Amniotic stem cell (primary cell): ENCODE results near the gene RNF150.
"Not testable (repeated sequence)": the region's sequence is repeated elsewhere in the genome, so short reads cannot be mapped to it uniquely, and the experiment has no call there.

Experiments used
- DNase-seq: peaks from one replicate; lab custom pipeline; 2025; lab: John Stamatoyannopoulos, UW

RNF150 gene

DNA sequence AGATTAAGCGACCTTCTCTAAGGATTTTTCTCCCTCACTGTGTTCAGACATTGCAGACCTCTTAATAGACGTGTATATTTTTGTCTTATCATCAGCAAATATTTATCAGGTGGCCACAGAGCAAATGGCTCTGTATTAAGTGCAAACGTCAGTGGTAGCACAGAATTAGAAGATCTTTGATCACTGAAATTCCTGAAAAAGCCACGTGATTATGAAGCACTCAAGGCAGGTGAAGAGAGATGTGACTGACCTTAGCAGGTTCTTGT is 271.2 kb downstream of the RNF150 start:
- no peak for DNase-seq

DNA sequence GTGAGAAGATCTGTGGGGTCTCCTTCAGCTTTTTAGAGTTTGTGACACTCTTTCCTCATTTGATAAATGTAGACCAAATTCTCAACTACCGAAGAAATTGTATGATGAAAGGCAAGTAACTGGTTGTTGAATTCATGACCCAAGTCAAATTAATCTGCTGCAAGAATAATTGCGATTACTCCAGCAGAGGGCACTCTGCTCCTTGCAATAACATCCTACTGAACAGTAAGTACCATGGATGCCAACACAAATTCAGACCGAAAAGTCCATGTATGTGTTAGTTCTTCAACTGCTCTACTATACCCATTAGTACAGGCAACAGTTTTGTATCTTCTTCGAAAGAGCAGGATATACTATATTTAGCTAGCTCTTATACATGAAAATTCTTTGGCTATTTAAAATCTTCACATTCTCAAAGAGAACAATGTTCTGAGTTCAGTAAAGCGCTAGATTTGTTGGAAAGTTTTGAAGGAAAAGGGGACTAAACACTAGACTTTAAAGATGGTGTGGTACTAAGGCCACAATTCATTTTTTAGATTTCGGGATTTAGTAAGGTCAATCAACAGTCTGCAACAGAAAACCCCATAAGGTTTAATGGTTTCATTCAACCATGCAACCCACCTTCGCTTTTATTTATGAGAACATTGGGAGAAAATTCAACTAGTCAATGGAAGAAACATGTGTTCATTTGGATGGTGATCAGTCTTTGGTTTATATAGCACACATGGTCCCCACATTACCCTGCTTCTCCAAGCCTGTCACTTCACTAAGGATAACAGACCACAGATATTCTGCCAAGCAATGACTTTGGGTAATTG is 271.7 kb downstream of the RNF150 start:
- DNase-seq, result peak; percentile 62

DNA sequence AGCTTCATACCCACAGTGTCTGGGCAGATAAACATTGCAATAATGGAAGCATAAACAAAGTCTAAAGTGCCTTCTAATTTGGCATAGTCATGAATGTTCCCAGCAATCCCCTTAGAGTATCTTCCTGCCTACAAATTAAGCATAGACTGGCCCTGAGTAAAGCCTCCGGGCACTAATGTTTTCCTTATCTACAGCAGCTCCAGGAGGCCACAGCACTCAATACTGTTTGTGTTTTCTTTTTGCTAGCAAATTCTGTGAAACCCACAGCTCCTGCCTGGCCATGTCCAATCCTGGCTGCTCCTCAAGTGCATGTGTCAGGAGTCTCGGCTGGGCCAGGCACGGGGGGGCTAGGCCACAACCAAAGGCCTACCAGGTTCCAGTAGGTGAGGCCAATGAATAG is 274.4 kb downstream of the RNF150 start:
- DNase-seq, result no peak

DNA sequence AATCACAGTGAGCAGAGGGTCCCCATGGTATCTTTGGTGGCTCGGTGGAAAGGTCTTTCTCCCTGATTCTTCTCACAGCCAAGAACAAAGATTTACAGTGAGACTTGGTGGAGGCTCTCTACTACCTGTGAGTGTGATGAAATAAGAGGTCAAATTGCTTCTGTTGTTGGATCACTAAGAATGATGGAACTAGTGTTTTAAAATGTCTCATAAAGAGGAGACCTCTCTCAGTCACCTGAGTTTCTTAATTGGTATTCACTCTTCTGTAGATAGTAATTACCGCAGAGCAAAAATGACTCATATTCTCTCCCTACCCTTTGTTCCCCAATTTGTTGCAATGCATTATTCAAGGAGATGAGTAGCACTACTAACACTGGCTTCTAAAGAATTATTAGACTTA is 276.2 kb downstream of the RNF150 start:
- no peak for DNase-seq

DNA sequence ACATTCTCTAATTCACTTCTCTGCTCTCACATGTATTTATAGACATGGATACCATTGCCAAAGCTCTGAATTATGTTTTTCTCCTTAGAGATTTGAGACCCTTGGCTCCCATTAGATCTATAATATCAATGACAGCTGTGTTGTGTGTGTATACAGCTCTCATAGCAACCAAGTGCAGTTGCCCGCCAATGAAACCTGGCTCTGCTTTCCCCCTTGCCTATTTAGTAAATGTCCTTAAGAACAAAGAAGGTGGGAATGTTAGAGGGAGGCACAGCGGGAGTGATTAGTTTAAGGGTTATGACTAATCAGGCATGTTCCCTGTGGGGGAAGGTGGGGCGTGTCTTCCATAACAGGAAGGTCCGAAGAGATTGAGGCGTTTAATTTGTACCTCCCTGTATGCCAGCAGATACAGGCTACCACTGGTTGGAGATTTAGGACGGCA is 276.6 kb downstream of the RNF150 start:
- DNase-seq, result no peak

DNA sequence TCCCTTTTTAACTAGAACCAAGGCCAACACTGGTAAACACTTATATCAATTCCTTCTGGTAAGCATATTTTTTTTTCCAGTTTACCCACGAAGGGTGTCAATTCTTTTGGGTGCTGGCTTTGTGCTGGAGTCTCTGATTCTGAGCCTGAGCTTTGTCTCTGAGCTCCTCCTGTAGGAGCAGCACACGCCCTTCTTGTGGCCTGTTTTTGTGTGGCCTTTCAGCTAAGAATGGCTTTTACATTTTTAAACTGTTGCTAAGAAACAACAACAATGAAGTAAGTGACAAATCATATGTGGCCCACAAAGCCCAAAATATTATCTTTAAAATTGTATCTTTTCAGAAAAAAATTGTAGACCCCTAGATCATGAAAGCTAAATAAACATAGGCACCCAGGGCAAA is 279.1 kb downstream of the RNF150 start:
- no peak for DNase-seq

DNA sequence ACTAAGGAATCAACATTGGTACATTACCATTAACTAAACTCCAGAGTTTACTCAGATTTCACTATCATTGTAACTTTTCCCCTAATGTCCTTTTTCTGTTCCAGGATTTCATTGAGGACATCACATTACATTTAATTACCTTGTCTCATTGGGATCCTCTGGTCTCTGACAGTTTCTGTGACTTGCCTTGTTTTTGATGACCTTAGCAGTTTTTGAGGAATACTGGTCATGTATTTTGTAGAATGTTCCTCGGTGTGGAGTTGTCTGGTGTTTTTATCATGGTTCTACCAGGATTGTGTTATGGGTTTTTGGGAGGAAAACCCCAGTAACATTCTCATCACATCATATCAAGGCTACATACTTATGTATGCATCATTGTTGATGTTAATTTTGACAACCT is 281.5 kb downstream of the RNF150 start:
- no peak for DNase-seq

DNA sequence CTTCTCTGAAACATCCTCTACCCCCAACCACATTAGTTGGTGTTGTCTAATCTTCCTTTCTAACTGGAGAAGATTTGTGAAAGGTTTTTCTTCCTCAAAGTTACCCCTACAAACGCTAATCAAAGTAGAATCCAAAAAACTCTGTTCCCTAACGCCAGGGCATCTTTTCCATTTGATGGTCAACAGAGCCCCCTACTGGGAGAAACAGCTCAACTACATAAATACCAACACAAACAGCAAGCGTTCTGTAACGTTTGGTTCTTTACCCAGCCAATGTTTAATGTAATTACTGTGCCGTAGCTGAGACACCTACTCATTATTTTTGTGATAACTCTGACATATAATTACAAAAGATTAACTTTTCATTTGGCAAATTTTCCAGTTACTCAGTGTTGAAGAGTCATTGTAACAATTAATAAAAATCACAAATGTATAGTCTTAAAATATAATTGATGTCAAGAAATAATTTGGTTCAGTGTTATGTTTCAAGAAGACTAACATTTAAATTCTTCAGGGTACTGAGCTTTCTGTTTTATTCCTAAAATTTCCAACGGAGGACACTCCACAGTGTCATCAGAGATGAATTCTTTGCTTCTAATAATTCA is 282.1 kb downstream of the RNF150 start:
- DNase-seq, result peak; percentile 38

DNA sequence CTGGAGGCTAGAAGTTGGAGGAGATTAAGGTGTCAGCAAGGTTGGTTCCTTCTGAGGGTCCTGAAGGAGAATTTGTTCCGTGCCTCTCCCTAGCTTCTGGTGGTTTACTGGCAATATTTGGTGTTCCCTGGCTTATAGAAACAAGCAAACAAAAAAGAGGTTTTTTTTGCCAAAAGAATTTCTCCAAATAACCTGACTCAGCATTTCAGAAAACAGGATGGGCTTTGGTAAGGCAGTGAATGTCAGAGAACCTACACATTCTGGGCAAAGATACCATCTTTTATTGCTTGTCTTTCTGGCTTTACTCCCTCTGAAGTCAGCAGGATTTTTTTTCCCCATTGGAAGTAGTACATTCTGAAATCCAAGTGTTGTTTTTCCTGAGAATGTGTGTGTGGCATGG is 283.7 kb downstream of the RNF150 start:
- no peak for DNase-seq

DNA sequence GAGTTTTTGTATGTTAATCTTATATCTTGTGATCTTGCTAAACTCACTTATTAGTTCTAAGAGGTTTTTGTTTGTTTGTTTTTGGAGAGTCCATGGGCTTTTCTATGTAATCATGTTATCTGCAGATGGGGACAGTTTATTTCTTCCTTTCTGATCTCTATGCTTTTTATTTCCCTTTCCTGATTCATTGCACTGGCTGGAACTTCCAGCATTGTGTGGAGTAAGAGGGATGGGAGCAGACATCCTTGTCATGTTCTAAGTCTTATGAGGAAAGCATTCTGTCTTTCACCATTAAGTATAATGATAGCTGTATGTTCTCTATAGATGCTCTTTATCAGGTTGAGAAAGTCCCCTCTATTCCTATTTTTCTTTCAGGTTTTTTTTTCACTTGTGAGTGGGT is 286.5 kb downstream of the RNF150 start:
- no peak for DNase-seq

DNA sequence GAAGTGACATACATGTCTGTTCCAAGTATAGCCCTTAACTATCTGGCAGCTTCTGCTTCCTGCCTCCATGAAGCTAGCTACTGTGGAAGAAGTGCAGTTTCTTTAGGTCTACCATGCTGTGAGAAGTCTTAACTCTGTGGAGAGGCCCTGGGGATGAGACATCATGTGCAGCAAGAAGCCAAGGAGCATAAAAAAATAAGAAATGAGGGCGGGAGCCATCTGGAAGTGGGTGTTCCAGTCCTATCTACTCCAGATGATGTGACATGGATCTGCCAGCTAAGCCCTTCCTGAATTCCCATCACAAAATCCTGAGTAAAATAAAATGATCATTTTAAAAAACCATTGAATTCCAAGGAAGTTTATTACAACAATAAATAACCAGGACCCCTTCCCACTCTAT is 289.2 kb downstream of the RNF150 start:
- no peak for DNase-seq

DNA sequence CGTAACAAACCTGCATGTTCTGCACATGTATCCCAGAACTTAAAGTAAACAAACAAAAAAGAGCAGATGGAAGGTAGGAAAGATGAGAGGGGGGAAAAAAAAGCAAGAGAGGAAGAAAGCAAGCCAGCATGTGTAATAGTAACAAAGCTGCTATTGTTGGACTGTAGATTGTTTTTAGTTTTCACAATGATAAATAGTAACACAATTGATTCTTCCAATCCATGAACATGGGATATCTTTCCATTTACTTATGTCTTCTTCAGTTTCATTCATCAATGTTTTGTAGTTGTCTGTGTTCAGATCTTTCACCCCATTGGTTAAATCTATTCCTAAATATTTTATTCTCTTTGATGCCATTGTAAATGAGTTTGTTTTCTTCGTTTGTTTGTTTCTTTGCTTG is 292.1 kb downstream of the RNF150 start:
- no peak for DNase-seq

DNA sequence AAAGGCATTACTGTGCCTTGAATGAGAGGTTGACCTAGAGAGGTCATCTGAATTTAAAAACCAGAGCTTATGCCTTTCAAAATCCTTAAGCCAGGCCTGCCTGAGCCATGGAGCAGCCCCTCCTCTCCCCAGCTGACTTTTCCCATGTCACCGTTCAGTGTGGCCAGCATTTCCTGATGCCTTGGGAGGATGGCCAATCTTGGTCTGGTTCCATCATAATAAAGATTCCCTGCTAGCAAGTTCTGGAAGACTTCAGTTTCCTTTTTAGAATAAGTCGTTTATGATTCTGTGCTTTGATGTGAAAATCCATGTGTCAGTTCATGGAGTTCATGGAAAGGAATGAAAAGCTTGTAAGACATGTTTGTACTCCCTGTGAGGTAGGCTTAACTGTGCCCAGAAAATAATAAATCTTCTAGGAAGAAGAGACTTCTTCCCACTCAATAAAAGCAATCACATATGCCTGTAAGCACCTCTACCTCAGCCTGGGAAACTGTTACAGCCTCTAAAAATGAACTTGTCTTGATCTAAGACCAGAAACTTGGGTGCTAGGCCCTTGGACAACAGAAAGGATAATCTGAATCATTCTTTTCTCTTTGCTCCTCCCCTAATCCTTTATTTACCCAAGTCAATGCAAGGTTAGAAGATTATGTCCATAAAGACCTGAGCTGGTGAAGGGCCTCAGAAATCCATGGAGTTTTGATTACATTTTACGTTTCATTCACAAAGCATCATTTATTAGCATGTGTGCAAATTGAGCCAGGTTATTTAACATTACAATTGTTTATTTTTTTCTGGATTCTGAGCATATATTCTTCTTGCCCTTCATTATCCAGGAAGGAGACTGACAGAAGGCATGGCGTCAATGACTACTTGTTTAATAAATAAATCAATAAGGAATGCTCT is 293.1 kb downstream of the RNF150 start:
- DNase-seq, result no peak

DNA sequence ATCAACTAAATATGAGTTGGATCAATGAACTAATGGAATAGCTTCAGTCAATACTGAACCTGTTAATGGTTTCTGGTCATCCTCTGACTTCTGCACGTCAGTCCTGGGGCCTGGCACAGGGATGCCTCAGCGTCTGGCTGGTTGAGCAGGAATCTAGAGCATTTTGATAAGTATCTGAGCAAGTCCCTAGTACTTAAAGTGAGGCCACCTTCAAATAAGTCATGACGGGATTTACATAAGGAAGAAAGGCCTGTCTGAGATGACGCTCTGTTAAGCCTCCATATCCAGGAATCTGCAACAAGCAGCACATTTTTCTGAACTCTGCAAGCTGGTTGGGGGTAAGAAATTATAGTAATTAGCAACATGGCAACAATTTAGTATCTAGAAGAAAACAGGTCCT is 293.9 kb downstream of the RNF150 start:
- DNase-seq, result no peak

DNA sequence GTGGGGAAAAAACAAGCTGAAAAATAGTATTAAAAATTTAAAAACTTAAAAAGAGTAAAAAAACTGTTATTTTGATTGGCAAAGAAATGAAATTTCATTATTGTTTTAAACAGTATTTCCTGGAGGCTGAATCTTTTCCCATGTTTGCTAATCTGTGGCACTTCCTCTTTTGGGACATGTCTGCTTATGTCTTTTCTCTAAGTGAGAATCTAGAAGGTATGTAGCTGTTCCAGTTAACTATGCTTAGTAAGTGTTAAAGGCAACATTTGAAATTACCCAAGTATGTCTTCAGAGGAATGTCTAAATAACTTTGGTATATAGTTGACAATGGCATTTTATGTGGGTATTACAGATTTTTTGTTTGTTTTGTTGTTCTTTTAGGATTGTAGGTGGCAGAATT is 295.5 kb downstream of the RNF150 start:
- DNase-seq, result no peak

DNA sequence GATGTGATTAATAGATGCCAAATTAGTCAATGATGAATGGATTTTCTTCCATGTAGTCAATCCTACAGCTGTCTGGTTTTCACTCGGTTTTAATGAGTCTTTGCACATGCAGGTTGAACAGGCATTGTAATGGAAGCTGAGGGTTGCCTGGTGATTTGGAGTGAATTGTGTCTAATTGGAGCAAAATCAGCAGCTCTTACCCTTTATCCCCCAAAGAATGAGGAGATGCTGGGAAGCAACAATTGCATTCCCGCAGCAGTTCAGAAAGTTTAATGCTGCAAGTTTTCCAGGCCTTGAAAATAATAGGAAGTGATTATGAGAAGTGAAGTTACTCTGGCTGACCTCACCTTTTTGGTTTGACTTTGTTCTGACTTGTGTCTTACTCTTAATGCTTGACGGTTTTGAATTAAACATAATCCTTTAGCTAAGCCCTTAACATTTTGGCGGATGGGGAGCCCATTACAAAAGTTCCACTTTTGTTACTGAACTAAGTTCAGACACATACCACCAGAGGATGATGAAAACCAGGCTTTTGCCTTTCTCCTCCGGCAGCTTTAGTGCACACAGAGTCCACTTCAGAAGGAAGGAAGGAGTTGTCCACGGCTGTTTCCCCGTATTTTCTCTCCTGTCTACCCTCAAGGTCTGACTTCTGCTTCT is 298.3 kb downstream of the RNF150 start:
- no peak for DNase-seq

DNA sequence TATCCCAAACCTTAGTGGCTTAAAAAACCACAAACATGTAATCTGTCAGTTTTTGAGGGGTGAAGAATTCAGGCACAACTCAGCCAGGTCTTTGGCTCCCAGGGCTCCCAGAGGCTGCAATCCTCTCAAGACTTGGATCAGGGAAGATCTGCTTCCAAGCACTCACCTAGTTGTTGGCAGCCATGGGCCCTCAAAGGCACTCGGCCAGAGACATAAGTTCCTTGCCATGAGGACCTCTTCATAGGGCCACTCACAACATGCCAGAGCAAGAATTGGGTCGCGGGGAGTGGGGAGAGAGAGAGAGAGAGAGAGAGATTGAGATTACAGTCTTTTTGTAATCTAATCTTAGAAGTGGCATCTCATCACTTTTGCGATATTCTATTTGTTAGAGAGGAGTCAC is 300.0 kb downstream of the RNF150 start:
- no peak for DNase-seq

DNA sequence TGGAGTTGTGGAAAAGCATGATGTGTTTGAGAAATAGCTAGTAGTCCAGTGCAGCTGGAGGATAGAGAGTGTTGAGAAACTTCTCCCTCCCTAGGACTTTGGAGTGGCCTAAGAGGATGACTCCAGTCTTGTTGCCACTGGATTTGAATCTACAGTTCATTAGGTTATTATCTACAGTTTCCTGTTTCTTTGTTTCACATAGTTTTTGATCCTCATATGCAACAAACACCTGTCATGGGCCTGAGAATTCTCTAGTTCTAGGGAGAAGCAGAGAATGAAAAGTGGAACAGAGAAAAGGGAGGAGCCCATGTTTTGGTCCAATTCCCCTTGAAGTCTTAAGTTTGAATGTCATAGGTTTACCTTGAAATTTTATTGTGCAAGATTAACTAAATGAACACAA is 303.4 kb downstream of the RNF150 start:
- no peak for DNase-seq

DNA sequence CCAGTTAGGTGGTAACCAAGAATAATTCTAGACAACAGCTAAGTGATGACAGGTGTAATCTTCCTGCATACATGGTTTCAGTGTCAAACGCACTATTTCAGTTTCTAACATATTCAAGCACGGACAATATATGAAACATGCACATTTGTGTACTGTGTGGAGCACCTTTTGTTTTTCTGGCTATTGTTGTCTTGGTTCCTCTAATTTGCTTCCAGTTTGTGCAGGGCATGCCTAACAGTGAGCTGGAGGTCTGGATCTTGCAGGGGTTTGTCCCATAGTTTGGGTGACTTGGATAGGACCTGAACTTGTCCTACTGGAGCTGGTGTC is 306.6 kb downstream of the RNF150 start:
- no peak for DNase-seq

DNA sequence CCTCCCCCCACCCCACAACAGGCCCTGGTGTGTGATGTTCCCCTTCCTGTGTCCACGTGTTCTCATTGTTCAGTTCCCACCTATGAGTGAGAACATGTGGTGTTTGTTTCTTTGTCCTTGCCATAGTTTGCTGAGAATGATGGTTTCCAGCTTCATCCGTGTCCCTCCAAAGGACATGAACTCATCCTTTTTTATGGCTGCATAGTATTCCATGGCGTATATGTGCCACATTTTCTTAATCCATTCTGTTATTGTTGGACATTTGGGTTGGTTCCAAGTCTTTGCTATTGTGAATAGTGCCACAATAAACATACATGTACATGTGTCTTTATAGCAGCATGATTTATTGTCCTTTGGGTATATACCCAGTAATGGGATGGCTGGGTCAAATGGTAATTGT is 312.7 kb downstream of the RNF150 start:
- not testable (repeated sequence) for DNase-seq

DNA sequence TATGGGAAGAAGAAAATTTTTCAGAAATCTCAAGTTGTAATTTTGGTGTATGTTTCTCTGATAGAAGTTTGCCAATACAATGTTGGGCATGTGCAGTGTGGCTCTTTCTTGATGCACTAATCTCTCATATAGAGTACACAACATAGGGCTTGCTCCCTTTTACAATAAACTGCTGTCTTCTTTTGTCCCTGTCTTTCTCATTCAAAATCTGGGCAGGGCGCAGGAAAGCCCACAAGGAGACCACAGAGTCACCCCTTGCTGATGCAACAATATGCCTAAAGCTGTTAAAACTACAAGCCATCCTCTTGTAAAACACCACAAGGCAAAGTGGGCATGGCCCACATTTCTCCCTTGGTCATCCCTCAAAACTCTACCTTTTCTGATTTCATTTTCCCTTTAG is 313.7 kb downstream of the RNF150 start:
- no peak for DNase-seq

DNA sequence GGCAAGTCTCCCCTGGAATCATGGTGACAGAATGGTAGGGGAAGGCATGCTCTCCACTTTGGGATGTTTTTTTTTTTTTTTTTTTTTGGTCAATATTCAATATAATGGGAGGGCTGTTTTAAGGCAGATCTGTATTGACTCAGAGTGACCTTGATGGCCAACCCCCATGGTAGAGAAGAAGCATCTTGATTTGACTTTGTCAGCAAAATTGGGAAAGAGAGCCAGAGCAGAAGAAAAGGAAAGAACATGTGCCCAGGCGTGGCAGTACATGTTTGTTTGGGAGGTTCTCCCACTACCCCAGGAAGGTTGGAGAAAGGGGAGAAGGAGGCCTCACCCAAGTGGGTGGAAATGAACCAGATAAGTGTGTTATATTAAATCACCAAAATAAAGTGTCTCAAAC is 314.8 kb downstream of the RNF150 start:
- no peak for DNase-seq
